Loucy (cell line): ENCODE measurements around the gene CELF2.

ENCODE experiments used
- EZH2phosphoT487 ChIP-seq: fragments of 200-600 bp; IDR thresholded peaks from 2 replicates; pipeline ENCODE4 v1.6.1; 2018; ENCODE audit warnings: antibody characterized with exemption, mild to moderate bottlenecking, moderate library complexity, borderline replicate concordance
- TF ChIP-seq, protein P1 (sequence below): fragments of 200-600 bp; sonication (generic); conservative IDR thresholded peaks from 2 replicates; pipeline ENCODE4 v1.5.1; 2014; ENCODE audit warnings: mild to moderate bottlenecking, antibody characterized with exemption, low read length

DNA sequence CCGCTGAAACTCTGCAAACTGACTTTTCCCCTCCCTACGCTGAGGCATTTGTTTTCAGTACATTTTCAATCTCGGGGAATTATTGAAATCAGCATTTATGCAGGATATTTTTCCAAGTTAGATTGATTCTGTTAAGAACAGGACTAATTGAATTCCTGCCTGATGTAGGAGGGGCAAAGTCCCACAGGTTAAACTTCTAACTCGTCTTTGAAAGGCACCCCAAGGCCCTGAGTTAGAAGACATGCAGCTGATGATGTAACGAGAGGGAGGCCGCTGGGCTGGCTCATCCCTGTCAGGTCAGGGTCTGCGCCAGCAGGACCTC is 253.1 kb downstream of the CELF2 start:
- TF ChIP-seq EZH2phosphoT487, result no peak
- TF ChIP-seq, protein P1, sequence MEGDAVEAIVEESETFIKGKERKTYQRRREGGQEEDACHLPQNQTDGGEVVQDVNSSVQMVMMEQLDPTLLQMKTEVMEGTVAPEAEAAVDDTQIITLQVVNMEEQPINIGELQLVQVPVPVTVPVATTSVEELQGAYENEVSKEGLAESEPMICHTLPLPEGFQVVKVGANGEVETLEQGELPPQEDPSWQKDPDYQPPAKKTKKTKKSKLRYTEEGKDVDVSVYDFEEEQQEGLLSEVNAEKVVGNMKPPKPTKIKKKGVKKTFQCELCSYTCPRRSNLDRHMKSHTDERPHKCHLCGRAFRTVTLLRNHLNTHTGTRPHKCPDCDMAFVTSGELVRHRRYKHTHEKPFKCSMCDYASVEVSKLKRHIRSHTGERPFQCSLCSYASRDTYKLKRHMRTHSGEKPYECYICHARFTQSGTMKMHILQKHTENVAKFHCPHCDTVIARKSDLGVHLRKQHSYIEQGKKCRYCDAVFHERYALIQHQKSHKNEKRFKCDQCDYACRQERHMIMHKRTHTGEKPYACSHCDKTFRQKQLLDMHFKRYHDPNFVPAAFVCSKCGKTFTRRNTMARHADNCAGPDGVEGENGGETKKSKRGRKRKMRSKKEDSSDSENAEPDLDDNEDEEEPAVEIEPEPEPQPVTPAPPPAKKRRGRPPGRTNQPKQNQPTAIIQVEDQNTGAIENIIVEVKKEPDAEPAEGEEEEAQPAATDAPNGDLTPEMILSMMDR, result no peak
